Epithelial cell of prostate (primary cell): ENCODE measurements around the gene DHX15.

ENCODE experiments used
- DNase-seq: peaks from one replicate; pipeline ENCODE4 v3.0.0-alpha.2; 2011; ENCODE audit warnings: low read depth, low spot score
- H3K27ac ChIP-seq: fragments of 450-650 bp; 2 replicates; pipeline ENCODE4 v1.5.1; 2017; ENCODE audit warnings: mild to moderate bottlenecking

The DHX15 gene

GRCh38 chr4:24584211-24584850, at the start of gene DHX15:
Gene DHX15, minus strand, starts transcription at chr4:24584554. Its CDS starts 161 bp downstream, at chr4:24584393.
- H3K27ac ChIP-seq: peak within 1 kb of the TSS; percentile 92
- DNase-seq: peak; percentile 89

DNA sequence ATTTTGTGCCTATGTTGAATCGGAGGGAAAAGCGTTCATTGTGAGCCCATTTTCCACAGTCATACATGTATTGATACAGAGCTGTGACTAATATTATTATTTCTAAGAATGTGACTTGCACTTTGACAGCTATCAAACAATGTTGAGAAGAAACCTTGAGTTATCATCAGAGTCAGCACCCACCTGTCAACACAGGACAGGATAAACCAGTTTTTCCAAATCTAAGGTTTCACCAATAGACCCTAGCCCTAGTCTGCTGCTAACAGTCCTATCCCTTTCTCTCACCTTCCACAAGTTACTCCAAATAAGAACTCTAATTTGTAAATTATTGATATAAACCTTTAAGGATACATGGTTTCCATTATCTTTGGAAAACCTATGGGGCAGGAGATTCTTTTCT, 47.7 kb upstream of the DHX15 start:
- no peak for DNase-seq
- H3K27ac ChIP-seq: no peak overlapping the region

DNA sequence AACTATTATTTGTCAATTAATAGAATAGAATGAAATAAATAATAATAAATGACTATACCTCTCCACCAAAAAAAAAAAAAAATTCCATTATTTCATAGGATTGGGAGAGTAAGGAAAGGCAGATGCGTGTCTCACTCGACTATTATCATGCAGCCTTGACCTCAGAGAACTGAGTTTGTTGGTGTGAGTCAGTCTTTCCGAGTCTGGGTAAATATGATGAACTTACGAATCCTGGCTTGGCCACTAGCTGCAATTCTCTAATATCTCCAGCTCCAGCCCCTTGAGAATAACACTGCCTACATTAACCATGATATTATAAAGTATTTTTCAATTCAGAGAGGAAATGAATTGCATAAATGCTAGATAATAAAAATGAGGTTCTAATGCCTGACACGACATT, 46.6 kb upstream of the DHX15 start:
- H3K27ac ChIP-seq: no peak overlapping the region
- no peak for DNase-seq

- peak; percentile 18 for DNase-seq
Measured at GRCh38 chr4:24625091-24625490, 40.7 kb upstream of the DHX15 start.

GRCh38 chr4:24624381-24624780, 40.0 kb upstream of the DHX15 start:
- H3K27ac ChIP-seq: no peak overlapping the region
- DNase-seq: no peak

More at GRCh38 chr4:24625091-24625490, 40.7 kb upstream of the DHX15 start:
- H3K27ac ChIP-seq: no peak overlapping the region

- DNase-seq: no peak
- H3K27ac ChIP-seq: no peak overlapping the region
Measured at GRCh38 chr4:24622146-24622834, 37.9 kb upstream of the DHX15 start.

DNA sequence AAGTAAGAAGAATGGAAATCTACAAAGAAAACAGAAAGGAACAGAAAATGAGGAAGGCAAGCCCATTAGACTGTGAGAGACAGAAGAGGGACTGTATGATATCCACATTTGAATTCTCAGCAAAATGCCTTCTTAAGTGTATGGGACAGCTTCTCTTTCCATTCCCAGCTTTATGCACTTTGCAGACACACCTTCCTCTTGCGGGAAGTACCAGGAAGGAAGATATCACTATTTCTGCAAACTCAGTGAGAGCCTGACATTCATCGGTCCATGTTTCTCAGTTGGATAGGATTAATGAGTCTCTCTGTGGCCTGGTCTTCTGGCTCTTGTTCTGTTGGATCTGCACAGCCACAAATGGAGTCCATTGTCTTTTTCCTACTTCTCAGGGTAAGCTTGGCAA, 31.6 kb upstream of the DHX15 start:
- no peak for DNase-seq
- H3K27ac ChIP-seq: no peak overlapping the region

DNA sequence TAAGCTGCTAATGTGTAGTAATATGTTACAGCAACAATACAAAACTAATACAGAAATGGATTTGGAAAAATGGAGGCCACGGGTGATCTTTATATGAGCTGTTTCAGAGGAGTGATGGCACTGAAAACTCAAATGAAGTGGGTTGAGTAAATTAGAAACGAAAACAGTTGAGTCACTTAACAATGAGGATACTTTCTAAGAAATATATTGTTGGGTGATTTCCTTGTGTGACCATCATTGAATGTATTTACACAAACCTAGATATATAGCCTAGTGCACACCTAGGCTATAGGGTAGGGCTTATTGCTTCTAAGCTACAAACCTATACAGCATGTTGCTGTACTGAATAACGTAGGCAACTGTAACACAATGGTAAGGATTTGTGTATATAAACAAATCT, 30.5 kb upstream of the DHX15 start:
- H3K27ac ChIP-seq: no peak overlapping the region
- DNase-seq: no peak

- DNase-seq: no peak
Measured at GRCh38 chr4:24613502-24613901, 29.1 kb upstream of the DHX15 start.

GRCh38 chr4:24611575-24611974, 27.2 kb upstream of the DHX15 start:
- no peak for DNase-seq
- no peak overlapping the region for H3K27ac ChIP-seq

More at GRCh38 chr4:24613502-24613901, 29.1 kb upstream of the DHX15 start:
- H3K27ac ChIP-seq: no peak overlapping the region

GRCh38 chr4:24607334-24607733, 23.0 kb upstream of the DHX15 start:
- no peak overlapping the region for H3K27ac ChIP-seq
- DNase-seq: no peak

- DNase-seq: no peak
- peak overlapping the region; percentile 69 for H3K27ac ChIP-seq
Measured at GRCh38 chr4:24605216-24605615, 20.9 kb upstream of the DHX15 start.

GRCh38 chr4:24604558-24605214, 20.3 kb upstream of the DHX15 start:
- peak; percentile 26 for DNase-seq
- peak overlapping the region; percentile 69 for H3K27ac ChIP-seq

DNA sequence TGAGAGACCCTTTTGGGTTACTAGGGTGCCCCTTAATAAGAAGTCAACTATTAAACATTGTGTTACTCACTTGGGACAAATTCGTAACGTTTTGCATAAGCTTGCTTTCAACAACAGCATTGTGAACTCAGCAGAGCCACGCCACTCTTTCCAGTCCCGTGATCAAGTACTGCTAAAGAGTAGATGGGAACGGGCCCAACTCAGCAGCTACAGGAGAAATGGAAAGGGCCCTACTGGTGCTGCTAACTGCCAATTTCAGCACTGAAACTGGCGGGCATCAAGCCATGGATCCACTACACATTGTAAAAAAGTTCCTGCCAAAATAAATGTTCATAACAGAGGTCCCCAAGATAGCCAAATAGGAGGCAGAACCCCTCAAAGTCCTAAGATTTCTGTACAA, 19.0 kb upstream of the DHX15 start:
- H3K27ac ChIP-seq: no peak overlapping the region
- DNase-seq: no peak

DNA sequence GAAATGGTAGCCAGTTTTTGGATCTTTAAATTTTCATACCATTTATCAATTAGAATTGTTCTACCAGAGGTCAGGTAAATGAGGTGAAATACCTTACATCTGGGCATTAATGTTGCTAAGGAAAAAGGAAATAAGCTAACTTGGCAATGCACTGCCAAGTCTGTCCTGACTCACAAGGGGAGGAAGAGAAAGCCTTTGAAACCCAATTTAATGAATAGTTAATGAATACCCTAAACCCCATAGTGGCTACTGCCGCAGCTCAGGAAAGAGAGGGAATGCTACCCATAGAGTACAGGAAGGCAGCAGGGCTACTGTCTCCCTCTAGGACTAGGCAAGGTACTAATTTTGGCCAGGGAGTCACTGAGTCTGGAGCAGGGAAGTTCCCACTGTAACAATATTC, 16.8 kb upstream of the DHX15 start:
- no peak for DNase-seq
- H3K27ac ChIP-seq: no peak overlapping the region

- peak overlapping the region; percentile 99 for H3K27ac ChIP-seq
- DNase-seq: no peak
Measured at GRCh38 chr4:24599275-24599674, 14.9 kb upstream of the DHX15 start.

GRCh38 chr4:24598025-24598424, 13.7 kb upstream of the DHX15 start:
- peak; percentile 94 for DNase-seq
- H3K27ac ChIP-seq: peak overlapping the region; percentile 99

GRCh38 chr4:24595659-24596058, 11.3 kb upstream of the DHX15 start:
- no peak for DNase-seq
- H3K27ac ChIP-seq: peak overlapping the region; percentile 99

DNA sequence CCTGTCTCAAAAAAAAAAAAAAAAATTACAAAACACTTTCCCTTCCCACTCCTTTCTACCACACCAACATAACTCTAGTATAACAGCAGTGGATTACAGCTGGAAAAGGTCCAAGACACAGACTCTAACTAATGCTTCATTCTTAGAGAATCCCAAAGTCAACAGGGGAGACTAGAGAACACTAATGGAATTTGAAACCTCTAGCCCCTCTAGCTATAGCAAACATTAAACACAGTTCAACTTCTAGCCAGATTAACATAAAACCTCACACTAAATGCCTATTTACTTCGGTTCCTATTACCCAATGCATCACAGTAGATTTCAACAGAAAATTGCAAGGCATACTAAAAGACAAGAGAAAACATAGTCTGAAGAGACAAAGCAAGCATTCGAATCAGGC, 10.5 kb upstream of the DHX15 start:
- DNase-seq: no peak
- peak overlapping the region; percentile 99 for H3K27ac ChIP-seq

DNA sequence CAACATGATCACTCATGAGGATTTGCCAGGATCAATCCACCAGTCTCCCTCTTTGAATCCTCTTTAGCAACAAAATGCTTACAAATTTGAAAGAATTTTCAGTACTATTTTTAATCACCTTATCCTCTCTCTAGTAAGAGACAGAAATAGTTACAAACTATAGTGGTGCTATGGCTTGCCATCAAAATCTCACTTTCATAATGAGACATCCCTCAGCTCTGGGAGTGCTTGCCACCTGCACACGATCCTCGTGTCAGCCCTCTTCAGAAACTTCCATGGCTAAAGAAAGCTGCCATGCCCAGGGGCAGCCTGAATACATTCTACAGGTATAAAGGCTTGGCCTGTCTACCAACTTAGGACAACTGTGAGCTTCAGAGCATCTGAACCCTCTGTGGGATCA, 5.1 kb upstream of the DHX15 start:
- no peak for DNase-seq
- H3K27ac ChIP-seq: no peak overlapping the region

GRCh38 chr4:24588216-24588954, 4.0 kb upstream of the DHX15 start:
- no peak overlapping the region for H3K27ac ChIP-seq
- no peak for DNase-seq
